Fibroblast of lung (primary cell): Measurements from ENCODE around the gene RTCA.
"Not testable (repeated sequence)": the region's sequence is repeated elsewhere in the genome, so short reads cannot be mapped to it uniquely, and the experiment has no call there.

ENCODE experiments used
- CTCF ChIP-seq, 2 donors: IDR thresholded peaks in 1 of 2; conservative IDR thresholded peaks in 1 of 2; 1 replicate in 1 of 2; 2 replicates in 1 of 2; pipeline ENCODE4 v1.5.1; 2011 to 2012; ENCODE audit warnings: low read length in 2 of 2, control low read depth in 1 of 2, inconsistent platforms in 1 of 2, low read depth in 1 of 2, mild to moderate bottlenecking in 1 of 2
- EZH2 ChIP-seq: IDR thresholded peaks from 2 replicates; pipeline ENCODE4 v1.5.1; 2012; ENCODE audit warnings: low read length, control low read depth, mild to moderate bottlenecking; ENCODE audit errors: missing control alignments

DNA sequence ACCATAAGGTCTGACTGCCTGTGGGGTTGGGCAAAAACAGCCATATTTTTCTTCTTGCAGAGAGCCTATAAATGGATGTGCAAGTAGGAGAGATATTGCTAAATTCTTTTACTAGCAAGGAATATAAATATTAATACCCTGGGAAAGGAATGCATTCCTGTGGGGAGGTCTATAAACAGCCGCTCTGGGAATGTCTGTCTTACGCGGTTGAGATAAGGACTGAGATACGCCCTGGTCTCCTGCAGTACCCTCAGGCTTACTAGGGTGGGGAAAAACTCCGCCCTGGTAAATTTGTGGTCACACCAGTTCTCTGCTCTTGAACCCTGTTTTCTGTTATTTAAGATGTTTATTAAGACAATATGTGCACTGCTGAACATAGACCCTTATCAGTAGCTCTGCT lies 1.9 kb upstream of the RTCA start:
- TF ChIP-seq CTCF (conservative IDR thresholded peaks at IDR 0.05 in 1 of 2, IDR thresholded peaks at IDR 0.05 in 1 of 2; ENCODE audit: low read depth in 1 of 2, low read length in 2 of 2); EZH2: not testable (repeated sequence)
